WTC11 (cell line): ENCODE data around the gene WNT3.

Source experiments
- MAX ChIP-seq: sonication (generic); formaldehyde crosslinking; IDR thresholded peaks from 2 replicates; pipeline ENCODE4 v1.8.0; 2022; ENCODE audit warnings: mild to moderate bottlenecking, missing genetic modification reagents
- SP1 ChIP-seq: sonication (generic); formaldehyde crosslinking; conservative IDR thresholded peaks from 2 replicates; pipeline ENCODE4 v1.8.1; 2022; ENCODE audit warnings: missing genetic modification reagents
- TEAD4 ChIP-seq: sonication (generic); formaldehyde crosslinking; IDR thresholded peaks from 2 replicates; pipeline ENCODE4 v1.8.0; 2022; ENCODE audit warnings: mild to moderate bottlenecking, missing genetic modification reagents
- ZBTB43 ChIP-seq: sonication (generic); formaldehyde crosslinking; IDR thresholded peaks from 2 replicates; pipeline ENCODE4 v1.8.1; 2023; ENCODE audit warnings: mild to moderate bottlenecking, missing genetic modification reagents
- TF ChIP-seq, protein P1 (sequence below): sonication (generic); formaldehyde crosslinking; IDR thresholded peaks from 2 replicates; pipeline ENCODE4 v1.8.0; 2022; ENCODE audit warnings: mild to moderate bottlenecking, missing genetic modification reagents
- TF ChIP-seq, protein P2 (sequence below): sonication (generic); formaldehyde crosslinking; IDR thresholded peaks from 2 replicates; pipeline ENCODE4 v1.8.0; 2023; ENCODE audit warnings: missing genetic modification reagents, mild to moderate bottlenecking, borderline replicate concordance

DNA sequence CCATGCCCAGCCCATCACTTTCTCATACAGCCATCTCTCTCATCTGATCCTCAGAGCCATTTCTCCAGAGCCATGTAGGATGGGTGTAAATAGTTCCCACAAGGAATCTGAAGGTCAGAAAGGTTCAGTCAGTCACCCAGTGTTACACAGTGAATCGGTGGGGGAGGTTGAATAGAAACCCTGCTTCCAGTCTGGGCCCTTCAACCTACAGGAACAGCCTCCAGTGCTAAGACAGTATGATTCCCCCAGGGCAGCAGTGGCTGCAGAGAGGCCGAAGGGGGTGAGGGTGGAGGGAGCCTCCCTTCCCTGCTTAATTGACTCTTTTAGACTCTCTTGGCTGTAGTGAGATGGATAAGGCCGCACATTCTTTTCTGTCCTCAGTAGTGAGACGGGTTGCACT, 36.5 kb upstream of the WNT3 start:
- TF ChIP-seq, protein P1, sequence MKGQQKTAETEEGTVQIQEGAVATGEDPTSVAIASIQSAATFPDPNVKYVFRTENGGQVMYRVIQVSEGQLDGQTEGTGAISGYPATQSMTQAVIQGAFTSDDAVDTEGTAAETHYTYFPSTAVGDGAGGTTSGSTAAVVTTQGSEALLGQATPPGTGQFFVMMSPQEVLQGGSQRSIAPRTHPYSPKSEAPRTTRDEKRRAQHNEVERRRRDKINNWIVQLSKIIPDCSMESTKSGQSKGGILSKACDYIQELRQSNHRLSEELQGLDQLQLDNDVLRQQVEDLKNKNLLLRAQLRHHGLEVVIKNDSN: no peak
- TF ChIP-seq TEAD4 (CRISPR knock-in tag) (no peak), ZBTB43 (CRISPR knock-in tag) (no peak), SP1 (CRISPR knock-in tag) (no peak), MAX (CRISPR knock-in tag) (no peak)
- TF ChIP-seq, protein P2, sequence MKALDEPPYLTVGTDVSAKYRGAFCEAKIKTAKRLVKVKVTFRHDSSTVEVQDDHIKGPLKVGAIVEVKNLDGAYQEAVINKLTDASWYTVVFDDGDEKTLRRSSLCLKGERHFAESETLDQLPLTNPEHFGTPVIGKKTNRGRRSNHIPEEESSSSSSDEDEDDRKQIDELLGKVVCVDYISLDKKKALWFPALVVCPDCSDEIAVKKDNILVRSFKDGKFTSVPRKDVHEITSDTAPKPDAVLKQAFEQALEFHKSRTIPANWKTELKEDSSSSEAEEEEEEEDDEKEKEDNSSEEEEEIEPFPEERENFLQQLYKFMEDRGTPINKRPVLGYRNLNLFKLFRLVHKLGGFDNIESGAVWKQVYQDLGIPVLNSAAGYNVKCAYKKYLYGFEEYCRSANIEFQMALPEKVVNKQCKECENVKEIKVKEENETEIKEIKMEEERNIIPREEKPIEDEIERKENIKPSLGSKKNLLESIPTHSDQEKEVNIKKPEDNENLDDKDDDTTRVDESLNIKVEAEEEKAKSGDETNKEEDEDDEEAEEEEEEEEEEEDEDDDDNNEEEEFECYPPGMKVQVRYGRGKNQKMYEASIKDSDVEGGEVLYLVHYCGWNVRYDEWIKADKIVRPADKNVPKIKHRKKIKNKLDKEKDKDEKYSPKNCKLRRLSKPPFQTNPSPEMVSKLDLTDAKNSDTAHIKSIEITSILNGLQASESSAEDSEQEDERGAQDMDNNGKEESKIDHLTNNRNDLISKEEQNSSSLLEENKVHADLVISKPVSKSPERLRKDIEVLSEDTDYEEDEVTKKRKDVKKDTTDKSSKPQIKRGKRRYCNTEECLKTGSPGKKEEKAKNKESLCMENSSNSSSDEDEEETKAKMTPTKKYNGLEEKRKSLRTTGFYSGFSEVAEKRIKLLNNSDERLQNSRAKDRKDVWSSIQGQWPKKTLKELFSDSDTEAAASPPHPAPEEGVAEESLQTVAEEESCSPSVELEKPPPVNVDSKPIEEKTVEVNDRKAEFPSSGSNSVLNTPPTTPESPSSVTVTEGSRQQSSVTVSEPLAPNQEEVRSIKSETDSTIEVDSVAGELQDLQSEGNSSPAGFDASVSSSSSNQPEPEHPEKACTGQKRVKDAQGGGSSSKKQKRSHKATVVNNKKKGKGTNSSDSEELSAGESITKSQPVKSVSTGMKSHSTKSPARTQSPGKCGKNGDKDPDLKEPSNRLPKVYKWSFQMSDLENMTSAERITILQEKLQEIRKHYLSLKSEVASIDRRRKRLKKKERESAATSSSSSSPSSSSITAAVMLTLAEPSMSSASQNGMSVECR (CRISPR knock-in tag): no peak
